Measurements from ENCODE around the gene TOMM34.

GRCh38 chr20:44909872-44910689 is 50.1 kb downstream of the TOMM34 start, which contains the start of gene PABPC1L:
- no peak for TF ChIP-seq CTCF (IDR thresholded peaks at IDR 0.05)
- TF ChIP-seq POLR2A (IDR thresholded peaks at IDR 0.05): peak in 1 of 2 donors; percentile 46
